GM23248 (cell line): ENCODE results near the gene CAPN7. TPM values are rescaled to one million over a fixed set of nuclear protein-coding genes. Genes with fewer than 3 reads are reported as not detected.

ENCODE experiments used
- DNase-seq: peaks from one replicate; pipeline ENCODE4 v3.0.0-alpha.2; 2015
- H2AFZ ChIP-seq: fragments of 200-600 bp; sonication (generic); 2 replicates; pipeline ENCODE4 v1.6.1; 2016; ENCODE audit warnings: antibody characterized with exemption
- H3F3A ChIP-seq: fragments of 200-600 bp; sonication (generic); 2 replicates; pipeline ENCODE4 v1.6.1; 2016; ENCODE audit warnings: mild to moderate bottlenecking, antibody characterized with exemption, mixed run types; ENCODE audit not compliant: insufficient read depth
- H3K27ac ChIP-seq: fragments of 200-600 bp; sonication (generic); 2 replicates; pipeline ENCODE4 v1.5.1; 2016; ENCODE audit warnings: mild to moderate bottlenecking
- H3K27me3 ChIP-seq: fragments of 200-600 bp; sonication (generic); replicated peaks from 2 replicates; pipeline ENCODE4 v1.6.1; 2016; ENCODE audit warnings: mild to moderate bottlenecking; ENCODE audit not compliant: insufficient read depth
- H3K36me3 ChIP-seq: fragments of 200-600 bp; sonication (generic); 2 replicates; pipeline ENCODE4 v1.6.1; 2016; ENCODE audit warnings: low read depth, mild to moderate bottlenecking
- H3K4me1 ChIP-seq: fragments of 200-600 bp; sonication (generic); 2 replicates; pipeline ENCODE4 v1.6.1; 2016; ENCODE audit warnings: mild to moderate bottlenecking; ENCODE audit not compliant: insufficient read depth
- H3K4me2 ChIP-seq: fragments of 200-600 bp; sonication (generic); one replicate; pipeline ENCODE4 v1.6.1; 2016; ENCODE audit warnings: mild to moderate bottlenecking; ENCODE audit not compliant: unreplicated experiment
- H3K4me3 ChIP-seq: fragments of 200-600 bp; sonication (generic); 2 replicates; pipeline ENCODE4 v1.5.1; 2016; ENCODE audit warnings: mild to moderate bottlenecking
- H3K79me2 ChIP-seq: fragments of 200-600 bp; sonication (generic); 2 replicates; pipeline ENCODE4 v1.6.1; 2016; ENCODE audit warnings: mild to moderate bottlenecking; ENCODE audit not compliant: insufficient read depth
- H3K9ac ChIP-seq: fragments of 200-600 bp; sonication (generic); 2 replicates; pipeline ENCODE4 v1.6.1; 2016; ENCODE audit warnings: mild to moderate bottlenecking
- H3K9me2 ChIP-seq: fragments of 200-600 bp; sonication (generic); 2 replicates; pipeline ENCODE4 v1.6.1; 2016; ENCODE audit warnings: mixed run types, mild to moderate bottlenecking, moderate library complexity; ENCODE audit not compliant: insufficient read depth
- H3K9me3 ChIP-seq: fragments of 200-600 bp; sonication (generic); one replicate; pipeline ENCODE4 v1.6.1; 2017; ENCODE audit warnings: low read depth
- H4K20me1 ChIP-seq: fragments of 200-600 bp; sonication (generic); 2 replicates; pipeline ENCODE4 v1.6.0; 2016; ENCODE audit not compliant: insufficient read depth
- EZH2 ChIP-seq: fragments of 200-600 bp; sonication (generic); IDR thresholded peaks from 2 replicates; pipeline ENCODE4 v1.6.1; 2018; ENCODE audit warnings: antibody characterized with exemption, mild to moderate bottlenecking; ENCODE audit not compliant: insufficient read depth, poor library complexity, severe bottlenecking
- EZH2phosphoT487 ChIP-seq: fragments of 200-600 bp; sonication (generic); IDR thresholded peaks from 2 replicates; pipeline ENCODE4 v1.6.1; 2018; ENCODE audit warnings: antibody characterized with exemption, moderate library complexity, mild to moderate bottlenecking, low read depth; ENCODE audit not compliant: insufficient read depth
- WGBS, 2 experiments: methylation state at CpG; one replicate each; pipeline ENCODE4 v1.1.6; 2015 to 2017; ENCODE audit warnings: low lambda C conversion rate in 2 of 2, low coverage in 1 of 2; ENCODE audit errors: missing lambda C conversion rate in 2 of 2; 5-methylcytosine and 5-hydroxymethylcytosine counted together
- in situ Hi-C: fragments of 300-500 bp; cut with MboI; formaldehyde crosslinking; loops from 2 replicates; pipeline ENCODE4 v1.15.0; 2020
- polyA plus RNA-seq: library from polyadenylated mRNA; unstranded; fragments of >200 nt; fragmentation: Nextera tagmentation; extraction: Ambion mirVana; gene quantifications from 2 replicates; pipeline ENCODE4 v1.2.1, GENCODE V29; 2016
- total RNA-seq: library from RNA; depleted of rRNA; stranded (reverse); fragments of >200 nt; shearing (Covaris generic); gene quantifications from 2 replicates; pipeline ENCODE4 v1.2.3, GENCODE V29; 2014

Gene CAPN7
- total and polyA plus RNA-seq, 2 experiments from 2014 or later: 21.3 to 38.3 TPM

- Histone ChIP-seq H3K4me1 (no peaks in the 10 kb centered on the region), H3K4me3 (no peak overlapping the region), H3K4me2 (no peak overlapping the region), H3K27me3 (peaks cover 72% of the 10 kb centered on the region), H3K9me3 (no peaks in the 10 kb centered on the region), H3F3A (no peaks in the 10 kb centered on the region), H3K79me2 (no peaks in the 10 kb centered on the region), H4K20me1 (no peaks in the 10 kb centered on the region), H3K9ac (no peak overlapping the region), H2AFZ (no peak overlapping the region), H3K9me2 (no peaks in the 10 kb centered on the region), H3K27ac (no peak overlapping the region), H3K36me3 (no peaks in the 10 kb centered on the region)
- no peak for DNase-seq
- TF ChIP-seq EZH2 (no peak), EZH2phosphoT487 (no peak)
- in situ Hi-C loops: no loop called here
- WGBS, 2 experiments: 22 to 27% methylated on average over 3 of the region's 3 CpGs
These were observed 35.0 kb upstream of the CAPN7 start for GRCh38 chr3:15171096-15171495.

- H3K9me3 ChIP-seq: no peaks in the 10 kb centered on the region
- no peak for DNase-seq
- H3K4me2 ChIP-seq: no peak overlapping the region
- in situ Hi-C loops: no loop called here
- TF ChIP-seq EZH2phosphoT487 (no peak), EZH2 (no peak)
- H2AFZ ChIP-seq: no peak overlapping the region
- H4K20me1 ChIP-seq: no peaks in the 10 kb centered on the region
- H3K4me3 ChIP-seq: no peak overlapping the region
- no peaks in the 10 kb centered on the region for H3K4me1 ChIP-seq
- H3K27me3 ChIP-seq: peaks cover 78% of the 10 kb centered on the region
- H3K27ac ChIP-seq: no peak overlapping the region
- WGBS, 2 experiments: 59 to 62% methylated on average over 1 of the region's 1 CpG
- no peaks in the 10 kb centered on the region for H3F3A ChIP-seq
- H3K36me3 ChIP-seq: no peaks in the 10 kb centered on the region
- H3K9me2 ChIP-seq: no peaks in the 10 kb centered on the region
- H3K9ac ChIP-seq: no peak overlapping the region
- H3K79me2 ChIP-seq: no peaks in the 10 kb centered on the region
These were observed 33.2 kb upstream of the CAPN7 start for GRCh38 chr3:15172806-15173205.

GRCh38 chr3:15174953-15175352 is 31.1 kb upstream of the CAPN7 start:
- WGBS, 2 experiments: 51 to 56% methylated on average over 8 of the region's 8 CpGs

GRCh38 chr3:15175605-15176004 is 30.4 kb upstream of the CAPN7 start:
- Histone ChIP-seq H3K9ac (no peak overlapping the region), H2AFZ (no peak overlapping the region), H4K20me1 (no peaks in the 10 kb centered on the region), H3K36me3 (no peaks in the 10 kb centered on the region), H3K9me2 (no peaks in the 10 kb centered on the region), H3K79me2 (no peaks in the 10 kb centered on the region), H3K4me2 (no peak overlapping the region), H3K27me3 (peaks cover 75% of the 10 kb centered on the region), H3K27ac (no peak overlapping the region), H3K4me3 (no peak overlapping the region), H3K4me1 (no peaks in the 10 kb centered on the region), H3F3A (no peaks in the 10 kb centered on the region), H3K9me3 (no peaks in the 10 kb centered on the region)
- in situ Hi-C loops: no loop called here
- 85 to 89% methylated on average over 1 of the region's 1 CpG for WGBS, 2 experiments
- no peak for DNase-seq
- TF ChIP-seq EZH2 (no peak), EZH2phosphoT487 (no peak)

More at GRCh38 chr3:15174953-15175352, 31.1 kb upstream of the CAPN7 start:
- Histone ChIP-seq H3K4me2 (no peak overlapping the region), H3K79me2 (no peaks in the 10 kb centered on the region), H4K20me1 (no peaks in the 10 kb centered on the region), H3K4me1 (no peaks in the 10 kb centered on the region), H3K27me3 (peaks cover 74% of the 10 kb centered on the region), H3K36me3 (no peaks in the 10 kb centered on the region), H3F3A (no peaks in the 10 kb centered on the region), H3K9ac (no peak overlapping the region), H2AFZ (no peak overlapping the region), H3K4me3 (no peak overlapping the region), H3K9me2 (no peaks in the 10 kb centered on the region), H3K9me3 (no peaks in the 10 kb centered on the region), H3K27ac (no peak overlapping the region)
- TF ChIP-seq EZH2phosphoT487 (no peak), EZH2 (no peak)
- in situ Hi-C loops: no loop called here
- DNase-seq: no peak

GRCh38 chr3:15180042-15180611 is 25.9 kb upstream of the CAPN7 start:
- 11 to 16% methylated on average over 6 of the region's 6 CpGs for WGBS, 2 experiments
- no peak overlapping the region for H3K27ac ChIP-seq
- no peaks in the 10 kb centered on the region for H3K9me2 ChIP-seq
- no peak overlapping the region for H3K9ac ChIP-seq
- H4K20me1 ChIP-seq: no peaks in the 10 kb centered on the region
- no peaks in the 10 kb centered on the region for H3K36me3 ChIP-seq
- in situ Hi-C loops: no loop called here
- H3K4me2 ChIP-seq: no peak overlapping the region
- H3K4me1 ChIP-seq: no peaks in the 10 kb centered on the region
- H3K79me2 ChIP-seq: no peaks in the 10 kb centered on the region
- peaks cover 78% of the 10 kb centered on the region for H3K27me3 ChIP-seq
- no peak for DNase-seq
- no peaks in the 10 kb centered on the region for H3F3A ChIP-seq
- H2AFZ ChIP-seq: no peak overlapping the region
- TF ChIP-seq EZH2: no peak
- TF ChIP-seq EZH2phosphoT487: no peak
- no peak overlapping the region for H3K4me3 ChIP-seq
- no peaks in the 10 kb centered on the region for H3K9me3 ChIP-seq
